Lung (tissue), 12 donors: ENCODE data around the gene ASIC2. TPM values are rescaled to one million over a fixed set of nuclear protein-coding genes. Genes with fewer than 3 reads are reported as not detected.

Experiments
- ATAC-seq: fragments of 200-7000 bp; cut with Tn5 transposase; one replicate; pipeline ENCODE4 v1.9.1; 2020; ENCODE audit warnings: moderate number of reproducible peaks; ENCODE audit not compliant: insufficient read depth, low FRiP score
- DNase-seq, 3 donors: peaks; one replicate each; pipeline ENCODE4 v3.0.0-alpha.2; 2013 to 2017
- H3K27ac ChIP-seq, 2 donors: one replicate each; pipeline ENCODE4 v1.5.1; 2013; ENCODE audit warnings: mild to moderate bottlenecking in 2 of 2, moderate library complexity in 2 of 2, control low read depth in 1 of 2, inconsistent platforms in 1 of 2, low read depth in 1 of 2, low read length in 1 of 2
- H3K27me3 ChIP-seq, 3 donors: one replicate each; pipeline ENCODE4 v1.5.1; 2013; ENCODE audit warnings: low read length in 2 of 3; ENCODE audit not compliant: control insufficient read depth in 3 of 3, insufficient read depth in 3 of 3
- H3K36me3 ChIP-seq, 4 donors: one replicate each; pipeline ENCODE4 v1.5.1; 2013; ENCODE audit warnings: low read length in 4 of 4, mild to moderate bottlenecking in 1 of 4, moderate library complexity in 1 of 4; ENCODE audit not compliant: control insufficient read depth in 4 of 4, insufficient read depth in 4 of 4
- H3K4me1 ChIP-seq, 5 donors: one replicate each; pipeline ENCODE4 v1.5.1; 2013; ENCODE audit warnings: low read length in 5 of 5, mild to moderate bottlenecking in 2 of 5, moderate library complexity in 1 of 5; ENCODE audit not compliant: control insufficient read depth in 5 of 5, insufficient read depth in 5 of 5
- H3K4me3 ChIP-seq: one replicate; pipeline ENCODE4 v1.5.1; 2013; ENCODE audit warnings: mild to moderate bottlenecking, control low read depth, moderate library complexity
- H3K9ac ChIP-seq, 2 donors: one replicate each; pipeline ENCODE4 v1.5.1; 2013; ENCODE audit warnings: low read length in 2 of 2, control low read depth in 1 of 2; ENCODE audit not compliant: insufficient read depth in 1 of 2
- H3K9me3 ChIP-seq, 4 donors: one replicate each; pipeline ENCODE4 v1.5.1; 2013; ENCODE audit warnings: low read length in 3 of 4, mild to moderate bottlenecking in 1 of 4, moderate library complexity in 1 of 4; ENCODE audit not compliant: control insufficient read depth in 4 of 4, insufficient read depth in 3 of 4
- CTCF ChIP-seq: IDR thresholded peaks from 2 replicates; pipeline ENCODE4 v1.5.1; 2012; ENCODE audit warnings: mild to moderate bottlenecking; ENCODE audit errors: control extremely low read depth, extremely low read depth
- WGBS, 2 donors: extraction: QIAGEN DNeasy Blood & Tissue Kit; methylation state at CpG; one replicate each; pipeline ENCODE4 v1.1.7; 2013; 5-methylcytosine and 5-hydroxymethylcytosine counted together
- polyA plus RNA-seq, 2 donors: library from polyadenylated mRNA; stranded (reverse); fragments of 200-250 nt; gene quantifications; one replicate each; pipeline ENCODE4 v1.2.1, GENCODE V29; 2013
- total RNA-seq, 2 donors: library from RNA; depleted of rRNA in 1 of 2; stranded (reverse); fragments of >200 nt in 1 of 2; gene quantifications; one replicate each; pipeline ENCODE4 v1.2.1, GENCODE V29; 2014 to 2021
- donor health status: control.
- donor health status: control.
- donor health status: Bipolar disorder and iron deficiency.
- donor health status: healthy.
- donor health status: DM: yes; HTN: yes; CAD: no.

The ASIC2 gene
- total and polyA plus RNA-seq, 4 donors = 0.03 to 0.28 (median 0.14) TPM; not detected in 1

GRCh38 chr17:33154869-33155455 lies 138.1 kb downstream of the ASIC2 start:
- H3K4me1 ChIP-seq = no peaks in the 10 kb centered on the region
- no peak overlapping the region for H3K9ac ChIP-seq
- no peak for TF ChIP-seq CTCF
- H3K9me3 ChIP-seq = no peaks in the 10 kb centered on the region
- ATAC-seq = no peak
- WGBS, 2 donors = 64 to 75% methylated on average over 19 of the region's 19 CpGs
- DNase-seq = no peak
- peaks cover 0 to 9% (median 0%) of the 10 kb centered on the region in 3 donors for H3K27me3 ChIP-seq
- H3K27ac ChIP-seq = no peak overlapping the region
- H3K36me3 ChIP-seq = no peaks in the 10 kb centered on the region
- H3K4me3 ChIP-seq = no peak overlapping the region

GRCh38 chr17:33152783-33153182 lies 140.3 kb downstream of the ASIC2 start:
- Histone ChIP-seq H3K27me3 (peaks cover 0 to 11% (median 0%) of the 10 kb centered on the region in 3 donors), H3K36me3 (no peaks in the 10 kb centered on the region), H3K27ac (no peak overlapping the region), H3K4me3 (no peak overlapping the region), H3K9ac (no peak overlapping the region), H3K9me3 (no peaks in the 10 kb centered on the region), H3K4me1 (no peaks in the 10 kb centered on the region)
- ATAC-seq (no peak), DNase-seq (no peak)
- TF ChIP-seq CTCF = no peak
- WGBS, 2 donors = 32 to 44% methylated on average over 7 of the region's 7 CpGs

GRCh38 chr17:33151565-33151964 lies 141.5 kb downstream of the ASIC2 start:
- Histone ChIP-seq H3K27me3 (peaks cover 0 to 11% (median 0%) of the 10 kb centered on the region in 3 donors), H3K4me1 (no peaks in the 10 kb centered on the region), H3K36me3 (no peaks in the 10 kb centered on the region), H3K27ac (no peak overlapping the region), H3K9ac (no peak overlapping the region), H3K4me3 (no peak overlapping the region), H3K9me3 (no peaks in the 10 kb centered on the region)
- WGBS, 2 donors = 84 to 96% methylated on average over 5 of the region's 5 CpGs
- no peak for DNase-seq
- ATAC-seq = no peak
- TF ChIP-seq CTCF = no peak

GRCh38 chr17:33145941-33146340 lies 147.2 kb downstream of the ASIC2 start:
- Histone ChIP-seq H3K27ac (no peak overlapping the region), H3K9ac (no peak overlapping the region), H3K36me3 (no peaks in the 10 kb centered on the region), H3K9me3 (peaks cover 0 to 2% (median 0%) of the 10 kb centered on the region in 4 donors), H3K27me3 (peaks cover 0 to 3% (median 0%) of the 10 kb centered on the region in 3 donors), H3K4me3 (no peak overlapping the region), H3K4me1 (no peaks in the 10 kb centered on the region)
- ATAC-seq = no peak
- no peak for TF ChIP-seq CTCF
- no peak for DNase-seq
- 66 to 68% methylated on average over 4 of the region's 4 CpGs for WGBS, 2 donors
